HepG2 (cell line): ENCODE results near the gene TNFRSF18. TPM values are rescaled to one million over a fixed set of nuclear protein-coding genes. Genes with fewer than 3 reads are reported as not detected.

Experiments
- AGO1 ChIP-seq: fragments of 200-400 bp; formaldehyde crosslinking; IDR thresholded peaks from 2 replicates; pipeline ENCODE4 v1.6.1; 2017; ENCODE audit warnings: mild to moderate bottlenecking, low read depth, low read length, moderate library complexity; ENCODE audit not compliant: poor library complexity, severe bottlenecking
- AKAP8 ChIP-seq: sonication (generic); formaldehyde crosslinking; IDR thresholded peaks from 2 replicates; pipeline ENCODE4 v1.5.1; 2020; ENCODE audit warnings: mild to moderate bottlenecking, missing genetic modification reagents
- EP300 ChIP-seq, 3 experiments: sonication (generic) in 1 of 3; formaldehyde crosslinking in 1 of 3; IDR thresholded peaks; 2 replicates each; pipeline versions ENCODE4 v1.5.1 to v1.6.1; 2011 to 2020; ENCODE audit warnings: low read depth in 2 of 3, low read length in 2 of 3, borderline replicate concordance in 1 of 3, improper control_type of control experiment in 1 of 3, mild to moderate bottlenecking in 1 of 3, missing genetic modification reagents in 1 of 3, moderate library complexity in 1 of 3
- KMT2B ChIP-seq: IDR thresholded peaks from 2 replicates; pipeline ENCODE4 v1.6.1; 2016; ENCODE audit warnings: missing genetic modification reagents, missing compliant biosample characterization
- MXD1 ChIP-seq: sonication (generic); formaldehyde crosslinking; IDR thresholded peaks from 2 replicates; pipeline ENCODE4 v1.4.0; 2020; ENCODE audit warnings: mild to moderate bottlenecking, missing genetic modification reagents
- PATZ1 ChIP-seq: sonication (generic); formaldehyde crosslinking; IDR thresholded peaks from 2 replicates; pipeline ENCODE4 v1.4.0; 2020; ENCODE audit warnings: missing genetic modification reagents
- TAF1 ChIP-seq: sonication (generic); formaldehyde crosslinking; IDR thresholded peaks from 2 replicates; pipeline ENCODE4 v1.4.0; 2020; ENCODE audit warnings: missing genetic modification reagents
- TCF12 ChIP-seq, 2 experiments: fragments of 450-650 bp in 1 of 2; sonication (generic) in 1 of 2; formaldehyde crosslinking in 1 of 2; IDR thresholded peaks; 2 replicates each; pipeline versions ENCODE4 v1.6.1 to v1.8.0; 2017 to 2022; ENCODE audit warnings: antibody characterized with exemption in 1 of 2, mild to moderate bottlenecking in 1 of 2, missing genetic modification reagents in 1 of 2, moderate library complexity in 1 of 2
- ZHX2 ChIP-seq, 2 experiments: sonication (generic) in 1 of 2; formaldehyde crosslinking in 1 of 2; IDR thresholded peaks; 2 replicates each; pipeline versions ENCODE4 v1.6.1 to v1.9.0; 2014 to 2022; ENCODE audit warnings: antibody characterized with exemption in 1 of 2, borderline replicate concordance in 1 of 2, inconsistent platforms in 1 of 2, low read depth in 1 of 2, missing genetic modification reagents in 1 of 2
- ZNF563 ChIP-seq: sonication (generic); formaldehyde crosslinking; IDR thresholded peaks from 2 replicates; pipeline ENCODE4 v1.8.0; 2022; ENCODE audit warnings: mild to moderate bottlenecking, moderate library complexity, missing genetic modification reagents
- ZNF781 ChIP-seq: sonication (generic); formaldehyde crosslinking; IDR thresholded peaks from 2 replicates; pipeline ENCODE4 v1.5.1; 2020; ENCODE audit warnings: borderline replicate concordance, mild to moderate bottlenecking, missing genetic modification reagents; ENCODE audit errors: not compliant biosample characterization
- polyA plus RNA-seq, 8 experiments: library from polyadenylated mRNA; depleted of rRNA in 3 of 8; stranded (reverse) in 7 of 8; unstranded in 1 of 8; fragments of >200 nt; fragmentation: Illumina TruSeq in 4 of 8; extraction: Trizol in 4 of 8; gene quantifications; 2 replicates each; pipeline versions ENCODE4 v1.2.1 to v1.2.3, GENCODE V29; 2011 to 2016; ENCODE audit warnings: low read depth in 4 of 8, missing spikeins in 1 of 8, mixed read lengths in 1 of 8; ENCODE audit not compliant: insufficient read depth in 1 of 8
- total RNA-seq, 5 experiments: library from RNA; depleted of rRNA; stranded (reverse); fragments of >200 nt; fragmentation: Illumina TruSeq; extraction: Trizol; gene quantifications; 2 replicates each; pipeline ENCODE4 v1.2.3, GENCODE V29; 2016; ENCODE audit warnings: low read depth in 1 of 5

Gene TNFRSF18
- total and polyA plus RNA-seq, 2 of the 13 experiments (the other 11 are each of a cell fraction or from before 2014, with no cell fraction given): not detected

GRCh38 chr1:1157914-1158710 lies 48.3 kb downstream of the TNFRSF18 start (continued):
- TF ChIP-seq ZHX2 (IDR thresholded peaks at IDR 0.05; ENCODE audit: low read depth) (peak; percentile 20; the same call in 1 of the 2 replicates), ZHX2 (CRISPR knock-in tag; IDR thresholded peaks at IDR 0.05; ENCODE audit: borderline replicate concordance) (no peak), KMT2B (CRISPR knock-in tag) (no peak), TCF12 (IDR thresholded peaks at IDR 0.05) (no peak), TCF12 (CRISPR knock-in tag; IDR thresholded peaks at IDR 0.05) (no peak), EP300 (IDR thresholded peaks at IDR 0.05; ENCODE audit: low read depth in 2 of 2, low read length in 2 of 2) (peak in 1 of 2 experiments; percentile 29; a peak in 1 of 4 replicates), EP300 (CRISPR knock-in tag; IDR thresholded peaks at IDR 0.05; ENCODE audit: borderline replicate concordance) (no peak; the same call in 1 of the 2 replicates), AGO1 (peak; percentile 45), MXD1 (CRISPR knock-in tag) (0 out of 2 replicates have a peak, but pooled peaks have one; percentile 60), PATZ1 (CRISPR knock-in tag) (peak; percentile 89), AKAP8 (CRISPR knock-in tag) (0 out of 2 replicates have a peak, but pooled peaks have one; percentile 22), TAF1 (CRISPR knock-in tag) (no peak), ZNF781 (peak; percentile 44), ZNF563 (CRISPR knock-in tag) (no peak)
